Upper lobe of left lung (tissue), 6 donors: ENCODE results near the gene OGFR. TPM values are rescaled to one million over a fixed set of nuclear protein-coding genes. Genes with fewer than 3 reads are reported as not detected.

Experiments used
- ATAC-seq, 2 donors: fragments of 200-7000 bp; cut with Tn5 transposase; one replicate each; pipeline ENCODE4 v1.9.1; 2022; ENCODE audit warnings: mild to moderate bottlenecking in 2 of 2, moderate library complexity in 2 of 2; ENCODE audit not compliant: low FRiP score in 2 of 2
- DNase-seq, 2 donors: peaks; one replicate each; pipeline ENCODE4 v3.0.0-alpha.2; 2019 to 2020
- H3K27ac ChIP-seq, 4 donors: fragments of 200-600 bp; sonication (generic); one replicate each; pipeline ENCODE4 v1.5.1; 2016 to 2019
- H3K27me3 ChIP-seq, 4 donors: fragments of 200-600 bp; sonication (generic); one replicate each; pipeline ENCODE4 v1.5.1; 2017 to 2019
- H3K36me3 ChIP-seq, 4 donors: fragments of 200-600 bp; sonication (generic); one replicate each; pipeline ENCODE4 v1.5.1; 2016 to 2019
- H3K4me1 ChIP-seq, 4 donors: fragments of 200-600 bp; sonication (generic); one replicate each; pipeline ENCODE4 v1.5.1; 2018 to 2019
- H3K4me3 ChIP-seq, 4 donors: fragments of 200-600 bp; sonication (generic); one replicate each; pipeline ENCODE4 v1.5.1; 2017 to 2019; ENCODE audit warnings: mild to moderate bottlenecking in 2 of 4, moderate library complexity in 1 of 4
- H3K9me3 ChIP-seq, 4 donors: fragments of 200-600 bp; sonication (generic); one replicate each; pipeline ENCODE4 v1.5.1; 2018 to 2019
- CTCF ChIP-seq, 6 experiments: fragments of 450-650 bp in 4 of 6; fragments of 200-600 bp in 2 of 6; sonication (generic) in 2 of 6; IDR thresholded peaks; one replicate each; pipeline ENCODE4 v1.5.1; 2016 to 2019; ENCODE audit warnings: antibody characterized with exemption in 6 of 6
- EP300 ChIP-seq, 4 donors: sonication (generic); formaldehyde crosslinking; IDR thresholded peaks; one replicate each; pipeline ENCODE4 v1.5.1; 2017; ENCODE audit warnings: antibody characterized with exemption in 4 of 4, control low read depth in 2 of 4
- POLR2A ChIP-seq, 4 donors: fragments of 450-650 bp; IDR thresholded peaks; one replicate each; pipeline ENCODE4 v1.5.1; 2016 to 2017; ENCODE audit warnings: antibody characterized with exemption in 4 of 4, mild to moderate bottlenecking in 2 of 4
- POLR2AphosphoS5 ChIP-seq, 2 donors: sonication (generic); formaldehyde crosslinking; IDR thresholded peaks; one replicate each; pipeline ENCODE4 v1.5.1; 2017; ENCODE audit warnings: antibody characterized with exemption in 2 of 2
- WGBS, 2 donors: methylation state at CpG; one replicate each; pipeline ENCODE4 v1.1.5; 2017 to 2018; 5-methylcytosine and 5-hydroxymethylcytosine counted together
- total RNA-seq, 6 donors: library from RNA; depleted of rRNA in 4 of 6; stranded (reverse); fragments of >200 nt in 4 of 6; gene quantifications; one replicate each; pipeline versions ENCODE4 v1.1.0 to v1.2.1, GENCODE V29; 2016 to 2021
- donor health status: DM: no; HTN: no; CAD: no; lungs with moderate emphysema.
- donor health status: DM: no; HTN: yes; CAD: no; lungs with severe emphysema.

The OGFR gene
- total RNA-seq, 6 donors from 2014 or later, result 63.8 to 166 (median 74.9) TPM

- no peak for TF ChIP-seq POLR2A (IDR thresholded peaks at IDR 0.05)
- no peak for TF ChIP-seq EP300 (IDR thresholded peaks at IDR 0.05)
- no peak for TF ChIP-seq CTCF (IDR thresholded peaks at IDR 0.05)
- no peak for TF ChIP-seq POLR2AphosphoS5 (IDR thresholded peaks at IDR 0.05)
- H3K4me3 ChIP-seq, result no peak overlapping the region
- no peaks in the 10 kb centered on the region for H3K27me3 ChIP-seq
- DNase-seq (no peak), ATAC-seq (peak in 1 of 2 donors; percentile 9)
- H3K9me3 ChIP-seq, result no peaks in the 10 kb centered on the region
- H3K36me3 ChIP-seq, result no peaks in the 10 kb centered on the region
- H3K27ac ChIP-seq, result no peak overlapping the region
- H3K4me1 ChIP-seq, result peaks cover 3 to 10% (median 4%) of the 10 kb centered on the region in 4 donors
- WGBS, 2 donors, result 51 to 61% methylated on average over 5 of the region's 5 CpGs
Observed at GRCh38 chr20:62787866-62788265, 16.8 kb upstream of the OGFR start.

GRCh38 chr20:62788607-62789006 lies 16.0 kb upstream of the OGFR start:
- ATAC-seq, result no peak
- H3K4me1 ChIP-seq, result peaks cover 7 to 12% (median 10%) of the 10 kb centered on the region in 4 donors
- peak in 1 of 2 donors; percentile 59 for DNase-seq
- no peak overlapping the region for H3K27ac ChIP-seq
- no peak overlapping the region for H3K4me3 ChIP-seq
- no peak for TF ChIP-seq POLR2AphosphoS5 (IDR thresholded peaks at IDR 0.05)
- no peak for TF ChIP-seq POLR2A (IDR thresholded peaks at IDR 0.05)
- no peak for TF ChIP-seq CTCF (IDR thresholded peaks at IDR 0.05)
- TF ChIP-seq EP300 (IDR thresholded peaks at IDR 0.05), result no peak
- no peaks in the 10 kb centered on the region for H3K9me3 ChIP-seq
- WGBS, 2 donors, result 75 to 85% methylated on average over 11 to 15 of the region's 15 CpGs
- H3K27me3 ChIP-seq, result no peaks in the 10 kb centered on the region
- no peaks in the 10 kb centered on the region for H3K36me3 ChIP-seq

DNA sequence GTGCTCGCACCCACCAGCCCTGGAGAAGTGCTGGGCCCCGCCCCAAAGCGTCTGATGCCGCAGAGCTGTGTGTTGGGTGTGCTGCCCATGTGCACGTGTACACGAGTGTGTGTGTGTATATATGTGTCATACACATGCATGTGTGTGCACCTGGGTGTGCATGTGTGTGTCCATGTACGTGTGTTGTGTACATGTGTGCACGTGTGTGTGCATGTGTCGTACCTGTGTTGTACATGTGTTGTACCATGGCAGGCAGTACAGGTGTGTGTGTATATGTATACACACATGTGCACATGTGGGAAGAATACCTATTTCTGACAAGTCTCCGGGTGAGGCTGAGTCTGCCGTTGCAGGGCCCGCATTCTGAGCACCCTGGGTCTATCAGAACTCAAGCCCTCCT lies 14.6 kb upstream of the OGFR start:
- Histone ChIP-seq H3K27me3 (no peaks in the 10 kb centered on the region), H3K4me3 (no peak overlapping the region), H3K36me3 (no peaks in the 10 kb centered on the region), H3K9me3 (no peaks in the 10 kb centered on the region), H3K4me1 (peaks cover 11 to 21% (median 19%) of the 10 kb centered on the region in 4 donors), H3K27ac (no peak overlapping the region)
- peak in 1 of 2 donors; percentile 52 for DNase-seq
- no peak for TF ChIP-seq CTCF (IDR thresholded peaks at IDR 0.05)
- TF ChIP-seq EP300 (IDR thresholded peaks at IDR 0.05), result no peak
- no peak for TF ChIP-seq POLR2A (IDR thresholded peaks at IDR 0.05)
- TF ChIP-seq POLR2AphosphoS5 (IDR thresholded peaks at IDR 0.05), result no peak
- WGBS, 2 donors, result 82 to 90% methylated on average over 9 to 12 of the region's 12 CpGs
- ATAC-seq, result no peak

DNA sequence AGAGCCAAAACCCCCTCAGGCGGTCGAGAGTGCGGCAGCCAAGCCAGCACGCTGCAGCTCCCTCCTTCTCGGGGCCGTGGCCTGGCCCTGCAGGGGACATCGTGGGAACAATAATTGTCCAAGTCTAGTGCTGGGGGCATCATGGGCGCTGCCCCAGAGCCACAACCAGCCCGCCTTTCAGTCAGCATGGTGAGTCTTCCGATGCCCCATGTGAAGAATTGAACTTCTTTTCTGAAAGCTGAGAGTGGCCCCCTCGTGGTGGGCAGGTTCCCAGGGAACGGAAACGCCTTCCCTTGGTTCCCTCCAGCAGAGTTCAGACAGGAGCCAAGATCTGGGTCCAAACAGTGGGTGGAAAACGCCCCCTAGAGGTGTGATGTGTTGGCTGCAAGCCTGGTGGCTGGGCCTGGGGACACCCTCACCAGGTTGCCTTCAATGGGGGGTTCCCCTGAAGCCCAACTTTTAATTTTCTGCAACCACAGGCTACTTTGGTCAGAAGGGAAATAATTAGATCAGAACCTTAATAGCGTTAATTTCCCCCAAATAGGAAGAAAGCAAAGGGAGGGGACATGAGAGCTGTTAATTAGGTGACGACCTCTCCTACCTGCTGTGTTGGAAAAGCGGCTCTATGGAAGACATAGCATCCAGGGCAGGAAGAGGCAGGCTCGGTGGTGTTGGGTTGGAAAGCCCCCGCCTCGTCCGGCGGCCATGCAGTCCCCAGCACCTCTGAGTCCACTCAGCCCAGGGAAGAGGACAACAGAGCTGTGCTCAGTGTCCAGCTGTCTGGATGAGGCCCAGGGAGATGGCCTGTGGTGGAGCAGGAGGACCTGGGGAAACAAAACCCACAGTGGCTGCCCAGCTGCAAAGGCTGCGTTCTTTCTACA lies 13.1 kb upstream of the OGFR start:
- ATAC-seq (peak in 1 of 2 donors; percentile 20), DNase-seq (peak; percentile 76 to 82)
- no peak for TF ChIP-seq POLR2A (IDR thresholded peaks at IDR 0.05)
- TF ChIP-seq CTCF (IDR thresholded peaks at IDR 0.05), result peak; percentile 86 to 94 (median 90)
- Histone ChIP-seq H3K4me1 (peaks cover 11 to 31% (median 19%) of the 10 kb centered on the region in 4 donors), H3K9me3 (no peaks in the 10 kb centered on the region), H3K27ac (no peak overlapping the region), H3K36me3 (no peaks in the 10 kb centered on the region), H3K27me3 (no peaks in the 10 kb centered on the region), H3K4me3 (no peak overlapping the region)
- WGBS, 2 donors, result 51 to 58% methylated on average over 12 to 16 of the region's 23 CpGs
